ENCODE measurements around the gene NKAIN2.
"Not testable (repeated sequence)": the region's sequence is repeated elsewhere in the genome, so short reads cannot be mapped to it uniquely, and the experiment has no call there.

The NKAIN2 gene

GRCh38 chr6:123994168-123994567 is 190.5 kb downstream of the NKAIN2 start:
- H3K27me3 ChIP-seq (ENCODE audit: control insufficient read depth in 1 of 2, insufficient read depth in 2 of 2, low read length in 2 of 2): no peaks in the 10 kb centered on the region
- no peak overlapping the region for H3K27ac ChIP-seq (ENCODE audit: low read length)
- no peak overlapping the region for H3K9ac ChIP-seq (ENCODE audit: low read length in 2 of 2)
- H3K4me3 ChIP-seq (ENCODE audit: low read length in 2 of 2): no peak overlapping the region
- no peaks in the 10 kb centered on the region for H3K9me3 ChIP-seq (ENCODE audit: control insufficient read depth in 2 of 2, low read length in 2 of 2)
- no peaks in the 10 kb centered on the region for H3K36me3 ChIP-seq (ENCODE audit: control insufficient read depth in 2 of 2, insufficient read depth in 2 of 2, low read length in 2 of 2)
- no peaks in the 10 kb centered on the region for H3K4me1 ChIP-seq (ENCODE audit: control insufficient read depth, insufficient read depth, low read length)

- H3K4me3 ChIP-seq (ENCODE audit: low read length in 2 of 2): no peak overlapping the region
- H3K27ac ChIP-seq (ENCODE audit: low read length): no peak overlapping the region
- H3K4me1 ChIP-seq (ENCODE audit: control insufficient read depth, insufficient read depth, low read length): no peaks in the 10 kb centered on the region
- no peaks in the 10 kb centered on the region for H3K36me3 ChIP-seq (ENCODE audit: control insufficient read depth in 2 of 2, insufficient read depth in 2 of 2, low read length in 2 of 2)
- H3K27me3 ChIP-seq (ENCODE audit: control insufficient read depth in 1 of 2, insufficient read depth in 2 of 2, low read length in 2 of 2): no peaks in the 10 kb centered on the region
- H3K9ac ChIP-seq (ENCODE audit: low read length in 2 of 2): no peak overlapping the region
- no peaks in the 10 kb centered on the region for H3K9me3 ChIP-seq (ENCODE audit: control insufficient read depth in 2 of 2, low read length in 2 of 2)
Observed at GRCh38 chr6:123994891-123995635, 191.4 kb downstream of the NKAIN2 start.

- no peak overlapping the region for H3K9ac ChIP-seq (ENCODE audit: low read length in 2 of 2)
- H3K4me3 ChIP-seq (ENCODE audit: low read length in 2 of 2): no peak overlapping the region
- no peak overlapping the region for H3K27ac ChIP-seq (ENCODE audit: low read length)
- no peaks in the 10 kb centered on the region for H3K27me3 ChIP-seq (ENCODE audit: control insufficient read depth in 1 of 2, insufficient read depth in 2 of 2, low read length in 2 of 2)
- H3K9me3 ChIP-seq (ENCODE audit: control insufficient read depth in 2 of 2, low read length in 2 of 2): no peaks in the 10 kb centered on the region
- no peaks in the 10 kb centered on the region for H3K36me3 ChIP-seq (ENCODE audit: control insufficient read depth in 2 of 2, insufficient read depth in 2 of 2, low read length in 2 of 2)
- no peaks in the 10 kb centered on the region for H3K4me1 ChIP-seq (ENCODE audit: control insufficient read depth, insufficient read depth, low read length)
Observed at GRCh38 chr6:123997223-123997622, 193.6 kb downstream of the NKAIN2 start.

DNA sequence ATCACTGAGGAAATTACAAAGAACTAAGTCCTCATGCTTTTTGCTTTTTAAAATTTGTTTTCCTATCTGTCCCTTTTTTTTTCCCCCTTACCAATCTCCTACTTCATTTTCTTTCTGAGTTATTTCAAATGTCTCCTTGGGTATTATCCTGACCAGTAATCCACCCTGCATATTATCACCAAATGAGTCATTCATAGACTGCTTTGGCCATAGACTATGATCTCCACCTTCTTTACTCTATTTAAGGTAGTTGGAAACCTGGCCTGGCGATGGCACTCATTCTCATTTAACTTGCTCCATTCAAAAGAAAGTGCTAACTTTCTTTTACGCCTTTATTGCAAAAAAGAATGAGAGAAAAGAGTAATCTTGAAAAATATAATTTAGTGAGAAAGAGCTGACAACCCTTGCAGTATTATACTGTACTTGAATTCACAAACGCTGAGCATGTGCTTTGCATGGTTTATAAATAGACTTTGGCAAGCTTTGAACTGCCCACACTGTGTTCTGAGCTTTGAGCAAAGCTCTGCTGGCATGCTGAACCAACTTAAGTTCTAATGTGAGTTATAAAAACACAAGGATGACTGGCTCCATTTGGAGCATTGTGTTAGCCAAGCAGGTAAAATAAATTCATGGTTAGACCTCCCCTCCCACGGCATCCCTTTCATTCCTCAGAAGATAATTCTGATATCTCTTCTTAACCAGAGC is 198.9 kb downstream of the NKAIN2 start:
- peak overlapping the region in 1 of 2 donors; percentile 36 for H3K4me3 ChIP-seq (ENCODE audit: low read length in 2 of 2)
- H3K27ac ChIP-seq (ENCODE audit: low read length): no peak overlapping the region
- H3K27me3 ChIP-seq (ENCODE audit: control insufficient read depth in 1 of 2, insufficient read depth in 2 of 2, low read length in 2 of 2): no peaks in the 10 kb centered on the region
- no peak overlapping the region for H3K9ac ChIP-seq (ENCODE audit: low read length in 2 of 2)
- no peaks in the 10 kb centered on the region for H3K36me3 ChIP-seq (ENCODE audit: control insufficient read depth in 2 of 2, insufficient read depth in 2 of 2, low read length in 2 of 2)
- H3K9me3 ChIP-seq (ENCODE audit: control insufficient read depth in 2 of 2, low read length in 2 of 2): no peaks in the 10 kb centered on the region
- H3K4me1 ChIP-seq (ENCODE audit: control insufficient read depth, insufficient read depth, low read length): no peaks in the 10 kb centered on the region

DNA sequence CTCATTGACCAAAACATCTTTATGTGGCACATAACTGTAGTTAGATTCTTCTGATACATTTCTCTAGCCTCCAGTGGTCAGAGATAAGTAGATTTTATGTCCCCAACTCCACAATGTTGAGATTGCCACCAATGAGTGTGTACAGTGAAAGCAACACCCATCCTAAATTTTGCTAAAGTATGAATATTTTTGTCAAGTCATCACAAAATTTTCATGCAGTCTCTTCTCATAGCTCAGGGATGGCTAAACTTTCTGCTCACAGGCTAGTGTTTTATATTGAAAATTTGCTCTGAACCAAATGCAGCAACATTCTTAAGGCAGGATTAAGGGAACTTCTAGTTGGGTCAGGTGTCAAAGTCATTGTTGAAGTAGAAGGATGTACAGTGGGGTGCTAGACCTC is 203.6 kb downstream of the NKAIN2 start:
- Histone ChIP-seq H3K4me3 (ENCODE audit: low read length in 2 of 2) (no peak overlapping the region), H3K27ac (ENCODE audit: low read length) (no peak overlapping the region), H3K4me1 (ENCODE audit: control insufficient read depth, insufficient read depth, low read length) (no peaks in the 10 kb centered on the region), H3K9me3 (ENCODE audit: control insufficient read depth in 2 of 2, low read length in 2 of 2) (no peaks in the 10 kb centered on the region), H3K36me3 (ENCODE audit: control insufficient read depth in 2 of 2, insufficient read depth in 2 of 2, low read length in 2 of 2) (no peaks in the 10 kb centered on the region), H3K27me3 (ENCODE audit: control insufficient read depth in 1 of 2, insufficient read depth in 2 of 2, low read length in 2 of 2) (no peaks in the 10 kb centered on the region), H3K9ac (ENCODE audit: low read length in 2 of 2) (no peak overlapping the region)

GRCh38 chr6:124008000-124008987 is 204.6 kb downstream of the NKAIN2 start:
- Histone ChIP-seq H3K9ac (ENCODE audit: low read length in 2 of 2) (no peak overlapping the region), H3K9me3 (ENCODE audit: control insufficient read depth in 2 of 2, low read length in 2 of 2) (no peaks in the 10 kb centered on the region), H3K4me3 (ENCODE audit: low read length in 2 of 2) (no peak overlapping the region), H3K27ac (ENCODE audit: low read length) (no peak overlapping the region), H3K4me1 (ENCODE audit: control insufficient read depth, insufficient read depth, low read length) (no peaks in the 10 kb centered on the region), H3K36me3 (ENCODE audit: control insufficient read depth in 2 of 2, insufficient read depth in 2 of 2, low read length in 2 of 2) (no peaks in the 10 kb centered on the region), H3K27me3 (ENCODE audit: control insufficient read depth in 1 of 2, insufficient read depth in 2 of 2, low read length in 2 of 2) (no peaks in the 10 kb centered on the region)

GRCh38 chr6:124008988-124009765 is 205.5 kb downstream of the NKAIN2 start:
- no peaks in the 10 kb centered on the region for H3K4me1 ChIP-seq (ENCODE audit: control insufficient read depth, insufficient read depth, low read length)
- no peak overlapping the region for H3K9ac ChIP-seq (ENCODE audit: low read length in 2 of 2)
- no peak overlapping the region for H3K4me3 ChIP-seq (ENCODE audit: low read length in 2 of 2)
- H3K27ac ChIP-seq (ENCODE audit: low read length): no peak overlapping the region
- H3K9me3 ChIP-seq (ENCODE audit: control insufficient read depth in 2 of 2, low read length in 2 of 2): no peaks in the 10 kb centered on the region
- no peaks in the 10 kb centered on the region for H3K27me3 ChIP-seq (ENCODE audit: control insufficient read depth in 1 of 2, insufficient read depth in 2 of 2, low read length in 2 of 2)
- H3K36me3 ChIP-seq (ENCODE audit: control insufficient read depth in 2 of 2, insufficient read depth in 2 of 2, low read length in 2 of 2): no peaks in the 10 kb centered on the region

DNA sequence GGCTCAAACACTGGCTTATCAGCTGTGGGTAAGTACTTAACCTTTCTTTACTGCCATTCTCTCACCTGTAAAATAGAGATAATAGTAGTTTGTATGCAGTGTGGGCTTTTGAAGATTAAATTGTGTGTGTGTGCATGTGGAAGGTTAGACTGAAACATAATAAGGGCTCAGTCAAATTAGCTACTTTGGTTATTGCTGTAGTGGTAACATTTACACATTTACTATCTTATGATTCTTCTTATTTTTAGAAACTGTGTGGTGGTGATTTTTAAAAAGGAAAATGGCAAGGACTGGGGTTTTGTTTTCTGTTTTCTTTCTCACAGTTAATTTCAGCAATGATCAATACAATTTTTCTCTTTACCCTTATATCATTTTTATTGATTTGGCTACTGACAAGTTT is 206.9 kb downstream of the NKAIN2 start:
- Histone ChIP-seq H3K4me3 (ENCODE audit: low read length in 2 of 2) (no peak overlapping the region), H3K27me3 (ENCODE audit: control insufficient read depth in 1 of 2, insufficient read depth in 2 of 2, low read length in 2 of 2) (no peaks in the 10 kb centered on the region), H3K4me1 (ENCODE audit: control insufficient read depth, insufficient read depth, low read length) (no peaks in the 10 kb centered on the region), H3K9me3 (ENCODE audit: control insufficient read depth in 2 of 2, low read length in 2 of 2) (no peaks in the 10 kb centered on the region), H3K9ac (ENCODE audit: low read length in 2 of 2) (no peak overlapping the region), H3K36me3 (ENCODE audit: control insufficient read depth in 2 of 2, insufficient read depth in 2 of 2, low read length in 2 of 2) (no peaks in the 10 kb centered on the region), H3K27ac (ENCODE audit: low read length) (no peak overlapping the region)

DNA sequence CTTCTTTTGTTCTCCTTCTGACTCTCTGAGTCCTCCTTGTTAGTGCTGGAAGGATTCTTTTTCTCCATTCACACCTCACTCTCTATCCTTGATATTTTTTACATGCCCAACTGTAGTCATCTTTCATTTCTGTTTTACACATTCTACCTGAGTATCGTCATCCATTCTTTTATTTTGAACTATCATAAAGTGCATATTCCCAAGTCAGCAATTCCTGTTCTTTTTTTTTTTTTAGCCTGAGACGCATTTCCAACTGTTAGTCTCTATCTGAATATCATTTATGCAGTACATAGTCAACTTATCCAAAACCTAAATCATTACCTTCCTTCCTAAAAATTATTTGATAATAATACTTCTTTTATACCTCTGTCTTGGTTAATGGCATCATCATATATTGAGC is 207.5 kb downstream of the NKAIN2 start:
- Histone ChIP-seq H3K4me3 (ENCODE audit: low read length in 2 of 2) (no peak overlapping the region), H3K4me1 (ENCODE audit: control insufficient read depth, insufficient read depth, low read length) (no peaks in the 10 kb centered on the region), H3K27ac (ENCODE audit: low read length) (no peak overlapping the region), H3K9ac (ENCODE audit: low read length in 2 of 2) (no peak overlapping the region), H3K27me3 (ENCODE audit: control insufficient read depth in 1 of 2, insufficient read depth in 2 of 2, low read length in 2 of 2) (no peaks in the 10 kb centered on the region), H3K36me3 (ENCODE audit: control insufficient read depth in 2 of 2, insufficient read depth in 2 of 2, low read length in 2 of 2) (no peaks in the 10 kb centered on the region), H3K9me3 (ENCODE audit: control insufficient read depth in 2 of 2, low read length in 2 of 2) (no peaks in the 10 kb centered on the region)

GRCh38 chr6:124022051-124022450 is 218.4 kb downstream of the NKAIN2 start:
- not testable (repeated sequence) for H3K27me3 ChIP-seq (ENCODE audit: control insufficient read depth in 1 of 2, insufficient read depth in 2 of 2, low read length in 2 of 2); H3K36me3 ChIP-seq (ENCODE audit: control insufficient read depth in 2 of 2, insufficient read depth in 2 of 2, low read length in 2 of 2); H3K27ac ChIP-seq (ENCODE audit: low read length); H3K4me3 ChIP-seq (ENCODE audit: low read length in 2 of 2); H3K9ac ChIP-seq (ENCODE audit: low read length in 2 of 2); H3K4me1 ChIP-seq (ENCODE audit: control insufficient read depth, insufficient read depth, low read length); H3K9me3 ChIP-seq (ENCODE audit: control insufficient read depth in 2 of 2, low read length in 2 of 2)
